A673 (cell line): ENCODE measurements around the gene IKZF2.

Experiments used
- EZH2 ChIP-seq: fragments of 200-600 bp; sonication (generic); IDR thresholded peaks from 2 replicates; pipeline ENCODE4 v1.6.1; 2017; ENCODE audit warnings: borderline replicate concordance, low read depth, mild to moderate bottlenecking, mixed read lengths, antibody characterized with exemption, low read length; ENCODE audit not compliant: poor library complexity, severe bottlenecking
- TF ChIP-seq, protein P1 (sequence below): fragments of 300-800, 200-600 bp; sonication (generic); conservative IDR thresholded peaks from 2 replicates; pipeline ENCODE4 v1.5.1; 2017; ENCODE audit warnings: low read depth, mild to moderate bottlenecking, antibody characterized with exemption, low read length, moderate library complexity, mixed read lengths

DNA sequence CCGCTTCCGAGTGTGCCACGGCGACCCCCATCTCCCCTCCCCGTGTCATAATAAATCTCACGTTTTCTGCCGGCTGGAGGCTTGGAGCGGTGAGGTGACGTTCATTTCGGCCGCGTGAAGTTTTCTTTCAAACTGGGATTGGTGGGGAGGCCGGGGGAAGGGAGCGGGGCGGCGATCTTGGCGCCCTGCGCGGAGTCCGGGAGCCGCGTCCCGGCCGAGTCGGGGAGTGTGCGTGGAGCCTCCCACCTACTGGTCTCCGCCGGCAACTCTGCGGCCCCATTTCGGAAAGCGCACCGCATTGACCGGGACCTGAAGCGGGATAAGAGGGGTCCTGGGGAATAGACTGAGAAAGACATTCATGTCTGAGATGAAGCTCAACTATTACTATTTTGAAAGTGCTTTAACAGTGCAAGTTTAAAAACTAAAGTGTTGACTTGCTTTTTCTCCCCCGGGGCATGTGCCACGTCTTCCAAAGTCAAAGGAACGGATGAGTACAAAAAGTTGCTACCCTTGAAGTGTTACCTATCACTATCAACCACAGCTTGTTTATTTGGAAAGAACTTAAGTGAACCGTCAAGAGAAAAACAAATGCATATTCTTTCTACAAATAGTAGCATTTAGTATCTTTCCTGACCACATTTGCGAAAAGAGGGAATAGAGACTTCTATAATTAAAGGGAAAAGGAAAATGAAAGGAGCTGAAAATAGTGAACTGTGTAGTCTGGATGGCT lies 818 bp upstream of the IKZF2 start:
- TF ChIP-seq, protein P1, sequence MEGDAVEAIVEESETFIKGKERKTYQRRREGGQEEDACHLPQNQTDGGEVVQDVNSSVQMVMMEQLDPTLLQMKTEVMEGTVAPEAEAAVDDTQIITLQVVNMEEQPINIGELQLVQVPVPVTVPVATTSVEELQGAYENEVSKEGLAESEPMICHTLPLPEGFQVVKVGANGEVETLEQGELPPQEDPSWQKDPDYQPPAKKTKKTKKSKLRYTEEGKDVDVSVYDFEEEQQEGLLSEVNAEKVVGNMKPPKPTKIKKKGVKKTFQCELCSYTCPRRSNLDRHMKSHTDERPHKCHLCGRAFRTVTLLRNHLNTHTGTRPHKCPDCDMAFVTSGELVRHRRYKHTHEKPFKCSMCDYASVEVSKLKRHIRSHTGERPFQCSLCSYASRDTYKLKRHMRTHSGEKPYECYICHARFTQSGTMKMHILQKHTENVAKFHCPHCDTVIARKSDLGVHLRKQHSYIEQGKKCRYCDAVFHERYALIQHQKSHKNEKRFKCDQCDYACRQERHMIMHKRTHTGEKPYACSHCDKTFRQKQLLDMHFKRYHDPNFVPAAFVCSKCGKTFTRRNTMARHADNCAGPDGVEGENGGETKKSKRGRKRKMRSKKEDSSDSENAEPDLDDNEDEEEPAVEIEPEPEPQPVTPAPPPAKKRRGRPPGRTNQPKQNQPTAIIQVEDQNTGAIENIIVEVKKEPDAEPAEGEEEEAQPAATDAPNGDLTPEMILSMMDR, result peak; percentile 49
- TF ChIP-seq EZH2, result no peak
